ENCODE results near the gene SPRED3. TPM values are rescaled to one million over a fixed set of nuclear protein-coding genes. Genes with fewer than 3 reads are reported as not detected.

Gene SPRED3
- total RNA-seq, 1 experiment from 2014 or later = 3.5 TPM

DNA sequence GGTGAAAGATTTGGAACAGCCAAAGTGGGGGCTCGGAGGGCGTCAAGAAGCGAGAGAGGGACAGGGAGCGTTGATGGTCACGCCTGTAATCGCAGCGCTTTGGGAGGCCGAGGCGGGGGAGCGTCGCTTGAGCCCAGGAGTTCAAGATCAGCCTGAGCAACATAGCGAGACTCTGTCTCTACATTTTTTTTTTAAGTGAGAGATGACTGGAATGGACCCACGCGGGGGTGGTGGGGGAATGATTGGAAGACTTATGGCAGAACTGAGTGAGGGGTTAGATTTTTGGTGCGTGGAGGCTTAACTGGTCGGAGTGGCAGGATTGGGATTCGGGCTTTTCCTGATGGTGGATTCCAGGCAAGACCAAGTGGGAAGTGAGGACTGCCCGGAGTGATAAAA lies 13.4 kb upstream of the SPRED3 start:
- peak overlapping the region; percentile 92 for H3K27ac Mint-ChIP-seq (ENCODE audit: unreplicated experiment)
- no peaks in the 10 kb centered on the region for H3K9me3 ChIP-seq
- H3K27me3 Mint-ChIP-seq (ENCODE audit: insufficient read depth, unreplicated experiment) = no peaks in the 10 kb centered on the region
- DNase-seq = no peak
- no peaks in the 10 kb centered on the region for H3K9me3 Mint-ChIP-seq (ENCODE audit: unreplicated experiment)
- ChIA-PET CTCF (interaction anchor here (0.6 to 2.8 kb wide), 9 partner anchors 12 to 260 kb away, joined by 3 to 58 read pairs (median 4); partner anchors contain the start of genes FAM98C, GGN and KCNK6), POLR2A (interaction anchor here (0.6 to 1.9 kb wide), 6 partner anchors 9 to 468 kb away, joined by 3 to 26 read pairs (median 8); partner anchors contain the start of genes FAM98C, GGN, SIPA1L3 and SPRED3)
- TF ChIP-seq, protein P1, sequence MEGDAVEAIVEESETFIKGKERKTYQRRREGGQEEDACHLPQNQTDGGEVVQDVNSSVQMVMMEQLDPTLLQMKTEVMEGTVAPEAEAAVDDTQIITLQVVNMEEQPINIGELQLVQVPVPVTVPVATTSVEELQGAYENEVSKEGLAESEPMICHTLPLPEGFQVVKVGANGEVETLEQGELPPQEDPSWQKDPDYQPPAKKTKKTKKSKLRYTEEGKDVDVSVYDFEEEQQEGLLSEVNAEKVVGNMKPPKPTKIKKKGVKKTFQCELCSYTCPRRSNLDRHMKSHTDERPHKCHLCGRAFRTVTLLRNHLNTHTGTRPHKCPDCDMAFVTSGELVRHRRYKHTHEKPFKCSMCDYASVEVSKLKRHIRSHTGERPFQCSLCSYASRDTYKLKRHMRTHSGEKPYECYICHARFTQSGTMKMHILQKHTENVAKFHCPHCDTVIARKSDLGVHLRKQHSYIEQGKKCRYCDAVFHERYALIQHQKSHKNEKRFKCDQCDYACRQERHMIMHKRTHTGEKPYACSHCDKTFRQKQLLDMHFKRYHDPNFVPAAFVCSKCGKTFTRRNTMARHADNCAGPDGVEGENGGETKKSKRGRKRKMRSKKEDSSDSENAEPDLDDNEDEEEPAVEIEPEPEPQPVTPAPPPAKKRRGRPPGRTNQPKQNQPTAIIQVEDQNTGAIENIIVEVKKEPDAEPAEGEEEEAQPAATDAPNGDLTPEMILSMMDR (IDR thresholded peaks at IDR 0.05; ENCODE audit: insufficient read depth in 1 of 2, low read depth in 1 of 2, low read length in 1 of 2, severe bottlenecking in 1 of 2, unreplicated experiment in 1 of 2) = no peak
- BruUV-seq (replicated peaks) = no TSS peak
- peaks cover 40% of the 10 kb centered on the region for H3K36me3 Mint-ChIP-seq (ENCODE audit: insufficient read depth, unreplicated experiment)
- peak overlapping the region; percentile 95 for H3K4me3 ChIP-seq (ENCODE audit: low read depth, low read length)
- peaks cover 11% of the 10 kb centered on the region for H3K4me1 Mint-ChIP-seq (ENCODE audit: low read depth, unreplicated experiment)
- H3K4me1 ChIP-seq = 0 out of 2 replicates have a peak, but pooled peaks cover 4% of the 10 kb centered on the region
- H3K4me3 Mint-ChIP-seq (ENCODE audit: unreplicated experiment) = peak overlapping the region; percentile 90
- H3K27me3 ChIP-seq (replicated peaks; ENCODE audit: control insufficient read depth, insufficient read depth, low read length) = no peaks in the 10 kb centered on the region
- intact Hi-C loops (cut with micrococcal nuclease; ENCODE audit: unreplicated experiment) = no loop called here
- H3K36me3 ChIP-seq (ENCODE audit: control insufficient read depth, insufficient read depth, low read length) = no peaks in the 10 kb centered on the region; the same call in 1 of the 2 replicates

DNA sequence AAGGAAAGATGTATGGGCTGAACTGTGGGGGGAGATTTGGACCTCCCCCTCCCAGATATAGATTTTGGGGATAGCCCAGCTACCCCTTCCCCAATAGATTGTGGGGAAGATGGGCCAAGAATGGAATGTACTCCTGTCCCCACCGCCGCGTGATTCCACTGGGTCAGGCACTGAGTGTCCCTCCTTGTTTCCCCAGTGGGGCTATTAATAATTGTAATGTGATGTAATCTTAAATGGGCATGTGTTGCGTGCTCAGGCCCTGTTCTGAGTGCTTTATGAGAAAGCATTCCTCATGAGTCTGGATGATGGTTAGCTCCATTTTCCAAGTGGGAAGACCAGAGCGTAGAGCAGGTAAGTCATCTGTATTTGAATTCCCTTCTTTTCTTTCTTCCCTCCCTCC lies 12.7 kb upstream of the SPRED3 start:
- 0 out of 2 replicates have a peak, but pooled peaks cover 4% of the 10 kb centered on the region for H3K4me1 ChIP-seq
- peak overlapping the region; percentile 95 for H3K4me3 ChIP-seq (ENCODE audit: low read depth, low read length)
- CTCF ChIA-PET = interaction anchor here (0.7 to 2.8 kb wide), 3 partner anchors 12 to 150 kb away, joined by 3 to 58 read pairs (median 3); partner anchors contain the start of genes FAM98C and GGN
- H3K9me3 ChIP-seq = no peaks in the 10 kb centered on the region
- no peaks in the 10 kb centered on the region for H3K27me3 ChIP-seq (replicated peaks; ENCODE audit: control insufficient read depth, insufficient read depth, low read length)
- Mint-ChIP-seq H3K9me3 (ENCODE audit: unreplicated experiment) (no peaks in the 10 kb centered on the region), H3K36me3 (ENCODE audit: insufficient read depth, unreplicated experiment) (peaks cover 42% of the 10 kb centered on the region), H3K4me3 (ENCODE audit: unreplicated experiment) (peak overlapping the region; percentile 90), H3K27me3 (ENCODE audit: insufficient read depth, unreplicated experiment) (no peaks in the 10 kb centered on the region), H3K27ac (ENCODE audit: unreplicated experiment) (peak overlapping the region; percentile 92), H3K4me1 (ENCODE audit: low read depth, unreplicated experiment) (peaks cover 6% of the 10 kb centered on the region)
- H3K36me3 ChIP-seq (ENCODE audit: control insufficient read depth, insufficient read depth, low read length) = no peaks in the 10 kb centered on the region; the same call in 1 of the 2 replicates
- BruUV-seq (replicated peaks) = no TSS peak
- no peak for DNase-seq
- intact Hi-C loops (cut with micrococcal nuclease; ENCODE audit: unreplicated experiment) = no loop called here
- POLR2A ChIA-PET = interaction anchor here (0.6 kb wide), 1 partner anchor 14 kb away, joined by 8 read pairs; no protein-coding TSS in a partner anchor
- TF ChIP-seq, protein P1 (IDR thresholded peaks at IDR 0.05; ENCODE audit: insufficient read depth in 1 of 2, low read depth in 1 of 2, low read length in 1 of 2, severe bottlenecking in 1 of 2, unreplicated experiment in 1 of 2) = no peak

DNA sequence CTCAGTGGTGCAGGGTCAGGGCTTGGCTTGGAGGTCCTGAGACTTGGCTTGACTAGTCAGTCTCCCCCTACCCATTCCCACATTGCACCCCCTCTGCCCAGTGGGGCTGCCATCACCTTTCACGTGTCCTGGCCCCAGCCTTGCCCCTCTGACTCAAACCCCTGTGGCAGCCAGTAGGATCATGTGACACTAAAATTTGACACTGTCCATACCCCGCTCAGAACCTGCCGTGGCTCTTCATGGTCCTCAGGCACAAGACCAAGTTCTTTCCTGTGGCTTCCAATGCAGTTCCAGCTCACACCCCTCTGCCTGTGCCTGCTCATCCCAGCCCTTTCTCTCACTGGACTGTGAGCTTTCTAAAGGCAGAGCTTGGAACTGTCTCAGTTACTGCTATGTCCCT lies 11.9 kb upstream of the SPRED3 start:
- TF ChIP-seq, protein P1 (IDR thresholded peaks at IDR 0.05; ENCODE audit: insufficient read depth in 1 of 2, low read depth in 1 of 2, low read length in 1 of 2, severe bottlenecking in 1 of 2, unreplicated experiment in 1 of 2) = no peak
- 0 out of 2 replicates have a peak, but pooled peaks cover 4% of the 10 kb centered on the region for H3K4me1 ChIP-seq
- H3K9me3 ChIP-seq = no peaks in the 10 kb centered on the region
- ChIA-PET POLR2A (interaction anchor here (0.6 kb wide), 2 partner anchors 13 to 918 kb away, joined by 3 to 8 read pairs; no protein-coding TSS in a partner anchor), CTCF (no interaction called here)
- H3K27me3 ChIP-seq (replicated peaks; ENCODE audit: control insufficient read depth, insufficient read depth, low read length) = no peaks in the 10 kb centered on the region
- peaks cover 2% of the 10 kb centered on the region for H3K36me3 ChIP-seq (ENCODE audit: control insufficient read depth, insufficient read depth, low read length)
- Mint-ChIP-seq H3K36me3 (ENCODE audit: insufficient read depth, unreplicated experiment) (peaks cover 49% of the 10 kb centered on the region), H3K27ac (ENCODE audit: unreplicated experiment) (no peak overlapping the region), H3K4me1 (ENCODE audit: low read depth, unreplicated experiment) (peaks cover 6% of the 10 kb centered on the region), H3K27me3 (ENCODE audit: insufficient read depth, unreplicated experiment) (no peaks in the 10 kb centered on the region), H3K4me3 (ENCODE audit: unreplicated experiment) (peak overlapping the region; percentile 90), H3K9me3 (ENCODE audit: unreplicated experiment) (no peaks in the 10 kb centered on the region)
- BruUV-seq (replicated peaks) = no TSS peak
- DNase-seq = no peak
- H3K4me3 ChIP-seq (ENCODE audit: low read depth, low read length) = no peak overlapping the region
- intact Hi-C loops (cut with micrococcal nuclease; ENCODE audit: unreplicated experiment) = no loop called here
